Neural cell (in vitro differentiated cells): ENCODE results near the gene TRIM63.

Source experiments
- CTCF ChIP-seq: fragments of 450-650 bp; IDR thresholded peaks from 2 replicates; pipeline ENCODE4 v1.5.1; 2014; ENCODE audit warnings: antibody characterized with exemption, mild to moderate bottlenecking, moderate library complexity; ENCODE audit not compliant: poor library complexity, severe bottlenecking
- RAD21 ChIP-seq: fragments of 450-650 bp; conservative IDR thresholded peaks from 2 replicates; pipeline ENCODE4 v1.6.1; 2014; ENCODE audit warnings: antibody characterized with exemption, mild to moderate bottlenecking, moderate library complexity

DNA sequence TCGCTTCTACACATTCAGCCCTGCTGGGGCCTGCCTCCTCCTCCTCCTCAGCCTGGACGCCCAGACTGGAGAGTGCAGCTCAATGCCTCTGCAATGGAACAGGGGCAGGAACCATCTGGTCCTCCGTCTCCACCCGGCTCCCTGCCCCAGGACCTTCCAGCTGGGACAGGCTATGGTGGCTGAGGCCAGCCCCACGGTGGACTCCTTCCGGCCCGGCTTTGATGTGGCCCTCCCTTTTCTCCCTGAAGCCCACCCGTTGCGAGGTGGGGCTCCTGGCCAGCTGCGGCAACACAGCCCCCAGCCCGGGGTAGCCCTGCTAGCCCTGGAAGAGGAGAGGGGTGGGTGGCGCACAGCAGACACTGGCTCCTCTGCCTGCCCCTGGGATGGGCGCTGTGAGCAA is 44.4 kb downstream of the TRIM63 start:
- TF ChIP-seq CTCF (no peak), RAD21 (no peak)
